ENCODE data around the gene NEURL1B.

Gene NEURL1B

GRCh38 chr5:172659909-172660628 lies 19.0 kb downstream of the NEURL1B start:
- Histone ChIP-seq H3K4me3 (ENCODE audit: low read length) (no peak overlapping the region), H3K9ac (ENCODE audit: low read depth, low read length) (no peak overlapping the region), H3K27me3 (ENCODE audit: insufficient read depth, low read length) (no peaks in the 10 kb centered on the region), H3K36me3 (ENCODE audit: insufficient read depth, low read length) (no peaks in the 10 kb centered on the region), H3K4me1 (ENCODE audit: insufficient read depth, low read length) (peaks cover 9% of the 10 kb centered on the region; the same call in 1 of the 2 replicates), H3K27ac (ENCODE audit: low read depth, low read length) (peak overlapping the region; percentile 7; the same call in 1 of the 2 replicates), H3K9me3 (ENCODE audit: insufficient read depth, low read depth, low read length) (peaks cover 10% of the 10 kb centered on the region)
- 63% methylated on average over 18 of the region's 18 CpGs for WGBS

- no peak overlapping the region for H3K4me3 ChIP-seq (ENCODE audit: low read length)
- H3K27ac ChIP-seq (ENCODE audit: low read depth, low read length), result no peak overlapping the region
- H3K36me3 ChIP-seq (ENCODE audit: insufficient read depth, low read length), result no peaks in the 10 kb centered on the region
- no peak overlapping the region for H3K9ac ChIP-seq (ENCODE audit: low read depth, low read length)
- peaks cover 9% of the 10 kb centered on the region; the same call in 1 of the 2 replicates for H3K4me1 ChIP-seq (ENCODE audit: insufficient read depth, low read length)
- 95% methylated on average over 3 of the region's 3 CpGs for WGBS
- no peaks in the 10 kb centered on the region for H3K27me3 ChIP-seq (ENCODE audit: insufficient read depth, low read length)
- H3K9me3 ChIP-seq (ENCODE audit: insufficient read depth, low read depth, low read length), result peaks cover 2% of the 10 kb centered on the region
Observed at GRCh38 chr5:172660974-172661373, 19.9 kb downstream of the NEURL1B start.

- Histone ChIP-seq H3K27me3 (ENCODE audit: insufficient read depth, low read length) (no peaks in the 10 kb centered on the region), H3K27ac (ENCODE audit: low read depth, low read length) (no peak overlapping the region), H3K4me3 (ENCODE audit: low read length) (no peak overlapping the region), H3K9ac (ENCODE audit: low read depth, low read length) (no peak overlapping the region), H3K4me1 (ENCODE audit: insufficient read depth, low read length) (peaks cover 9% of the 10 kb centered on the region; the same call in 1 of the 2 replicates), H3K9me3 (ENCODE audit: insufficient read depth, low read depth, low read length) (no peaks in the 10 kb centered on the region), H3K36me3 (ENCODE audit: insufficient read depth, low read length) (no peaks in the 10 kb centered on the region)
- 91% methylated on average over 9 of the region's 9 CpGs for WGBS
Observed at GRCh38 chr5:172661526-172661925, 20.5 kb downstream of the NEURL1B start.

- 79% methylated on average over 2 of the region's 2 CpGs for WGBS
- Histone ChIP-seq H3K27ac (ENCODE audit: low read depth, low read length) (no peak overlapping the region), H3K9me3 (ENCODE audit: insufficient read depth, low read depth, low read length) (no peaks in the 10 kb centered on the region), H3K9ac (ENCODE audit: low read depth, low read length) (no peak overlapping the region), H3K36me3 (ENCODE audit: insufficient read depth, low read length) (no peaks in the 10 kb centered on the region), H3K27me3 (ENCODE audit: insufficient read depth, low read length) (no peaks in the 10 kb centered on the region), H3K4me3 (ENCODE audit: low read length) (no peak overlapping the region), H3K4me1 (ENCODE audit: insufficient read depth, low read length) (peaks cover 9% of the 10 kb centered on the region; the same call in 1 of the 2 replicates)
Observed at GRCh38 chr5:172662596-172662995, 21.5 kb downstream of the NEURL1B start.

GRCh38 chr5:172664018-172664417 lies 23.0 kb downstream of the NEURL1B start:
- H3K4me1 ChIP-seq (ENCODE audit: insufficient read depth, low read length), result peaks cover 9% of the 10 kb centered on the region; the same call in 1 of the 2 replicates
- H3K9me3 ChIP-seq (ENCODE audit: insufficient read depth, low read depth, low read length), result no peaks in the 10 kb centered on the region
- no peak overlapping the region for H3K9ac ChIP-seq (ENCODE audit: low read depth, low read length)
- 73% methylated on average over 5 of the region's 5 CpGs for WGBS
- H3K36me3 ChIP-seq (ENCODE audit: insufficient read depth, low read length), result no peaks in the 10 kb centered on the region
- no peak overlapping the region for H3K4me3 ChIP-seq (ENCODE audit: low read length)
- no peak overlapping the region for H3K27ac ChIP-seq (ENCODE audit: low read depth, low read length)
- H3K27me3 ChIP-seq (ENCODE audit: insufficient read depth, low read length), result no peaks in the 10 kb centered on the region

GRCh38 chr5:172664681-172665541 lies 23.8 kb downstream of the NEURL1B start:
- no peaks in the 10 kb centered on the region for H3K9me3 ChIP-seq (ENCODE audit: insufficient read depth, low read depth, low read length)
- WGBS, result 84% methylated on average over 14 of the region's 16 CpGs
- H3K36me3 ChIP-seq (ENCODE audit: insufficient read depth, low read length), result no peaks in the 10 kb centered on the region
- peaks cover 3% of the 10 kb centered on the region; the same call in 1 of the 2 replicates for H3K4me1 ChIP-seq (ENCODE audit: insufficient read depth, low read length)
- H3K4me3 ChIP-seq (ENCODE audit: low read length), result no peak overlapping the region
- no peak overlapping the region for H3K9ac ChIP-seq (ENCODE audit: low read depth, low read length)
- no peak overlapping the region for H3K27ac ChIP-seq (ENCODE audit: low read depth, low read length)
- no peaks in the 10 kb centered on the region for H3K27me3 ChIP-seq (ENCODE audit: insufficient read depth, low read length)

GRCh38 chr5:172666251-172666650 lies 25.2 kb downstream of the NEURL1B start:
- no peak overlapping the region for H3K9ac ChIP-seq (ENCODE audit: low read depth, low read length)
- no peaks in the 10 kb centered on the region; the same call in 1 of the 2 replicates for H3K36me3 ChIP-seq (ENCODE audit: insufficient read depth, low read length)
- no peak overlapping the region for H3K27ac ChIP-seq (ENCODE audit: low read depth, low read length)
- no peaks in the 10 kb centered on the region for H3K27me3 ChIP-seq (ENCODE audit: insufficient read depth, low read length)
- H3K4me3 ChIP-seq (ENCODE audit: low read length), result no peak overlapping the region
- WGBS, result 72% methylated on average over 7 of the region's 7 CpGs
- H3K4me1 ChIP-seq (ENCODE audit: insufficient read depth, low read length), result no peaks in the 10 kb centered on the region
- H3K9me3 ChIP-seq (ENCODE audit: insufficient read depth, low read depth, low read length), result no peaks in the 10 kb centered on the region

- 88% methylated on average over 7 of the region's 7 CpGs for WGBS
Observed at GRCh38 chr5:172667786-172668593, 26.9 kb downstream of the NEURL1B start.

GRCh38 chr5:172668594-172669071 lies 27.6 kb downstream of the NEURL1B start:
- H3K9me3 ChIP-seq (ENCODE audit: insufficient read depth, low read depth, low read length), result no peaks in the 10 kb centered on the region
- H3K27ac ChIP-seq (ENCODE audit: low read depth, low read length), result no peak overlapping the region
- WGBS, result 78% methylated on average over 11 of the region's 11 CpGs
- no peaks in the 10 kb centered on the region for H3K4me1 ChIP-seq (ENCODE audit: insufficient read depth, low read length)
- H3K36me3 ChIP-seq (ENCODE audit: insufficient read depth, low read length), result no peaks in the 10 kb centered on the region; the same call in 1 of the 2 replicates
- H3K4me3 ChIP-seq (ENCODE audit: low read length), result no peak overlapping the region
- H3K27me3 ChIP-seq (ENCODE audit: insufficient read depth, low read length), result no peaks in the 10 kb centered on the region
- H3K9ac ChIP-seq (ENCODE audit: low read depth, low read length), result no peak overlapping the region

More at GRCh38 chr5:172667786-172668593, 26.9 kb downstream of the NEURL1B start:
- no peaks in the 10 kb centered on the region for H3K4me1 ChIP-seq (ENCODE audit: insufficient read depth, low read length)
- no peak overlapping the region for H3K4me3 ChIP-seq (ENCODE audit: low read length)
- H3K27ac ChIP-seq (ENCODE audit: low read depth, low read length), result no peak overlapping the region
- H3K36me3 ChIP-seq (ENCODE audit: insufficient read depth, low read length), result no peaks in the 10 kb centered on the region; the same call in 1 of the 2 replicates
- H3K27me3 ChIP-seq (ENCODE audit: insufficient read depth, low read length), result no peaks in the 10 kb centered on the region
- no peak overlapping the region for H3K9ac ChIP-seq (ENCODE audit: low read depth, low read length)
- H3K9me3 ChIP-seq (ENCODE audit: insufficient read depth, low read depth, low read length), result no peaks in the 10 kb centered on the region

GRCh38 chr5:172669386-172670004 lies 28.4 kb downstream of the NEURL1B start:
- H3K36me3 ChIP-seq (ENCODE audit: insufficient read depth, low read length), result no peaks in the 10 kb centered on the region; the same call in 1 of the 2 replicates
- no peaks in the 10 kb centered on the region for H3K4me1 ChIP-seq (ENCODE audit: insufficient read depth, low read length)
- H3K9me3 ChIP-seq (ENCODE audit: insufficient read depth, low read depth, low read length), result no peaks in the 10 kb centered on the region
- H3K27me3 ChIP-seq (ENCODE audit: insufficient read depth, low read length), result no peaks in the 10 kb centered on the region
- no peak overlapping the region for H3K9ac ChIP-seq (ENCODE audit: low read depth, low read length)
- WGBS, result 95% methylated on average over 45 of the region's 45 CpGs
- no peak overlapping the region for H3K27ac ChIP-seq (ENCODE audit: low read depth, low read length)
- H3K4me3 ChIP-seq (ENCODE audit: low read length), result no peak overlapping the region

Measured in HUES64 (cell line).